ENCODE results near the gene ZNRF2.

DNA sequence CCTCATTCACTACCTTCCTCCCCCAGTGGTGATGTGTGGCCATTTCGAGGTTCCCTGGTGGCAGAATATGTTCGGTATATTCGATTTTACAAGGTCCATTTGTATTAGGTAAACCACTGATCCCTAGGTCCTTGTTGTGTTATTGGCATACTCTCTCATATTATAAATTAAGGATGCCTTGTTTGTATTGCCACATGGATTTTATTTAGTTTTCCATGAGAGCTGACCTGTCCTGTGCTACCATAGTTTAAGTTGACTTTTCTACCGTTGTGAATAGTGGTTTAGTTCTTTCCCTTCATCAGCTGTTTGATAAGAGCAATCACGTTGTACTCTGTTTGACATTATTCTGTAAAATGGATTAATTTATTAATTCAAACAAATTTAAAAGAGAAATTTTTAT is 29.4 kb downstream of the ZNRF2 start:
- TF ChIP-seq EZH2 (IDR thresholded peaks at IDR 0.05; ENCODE audit: low read length) = no peak
- TF ChIP-seq, protein P1, sequence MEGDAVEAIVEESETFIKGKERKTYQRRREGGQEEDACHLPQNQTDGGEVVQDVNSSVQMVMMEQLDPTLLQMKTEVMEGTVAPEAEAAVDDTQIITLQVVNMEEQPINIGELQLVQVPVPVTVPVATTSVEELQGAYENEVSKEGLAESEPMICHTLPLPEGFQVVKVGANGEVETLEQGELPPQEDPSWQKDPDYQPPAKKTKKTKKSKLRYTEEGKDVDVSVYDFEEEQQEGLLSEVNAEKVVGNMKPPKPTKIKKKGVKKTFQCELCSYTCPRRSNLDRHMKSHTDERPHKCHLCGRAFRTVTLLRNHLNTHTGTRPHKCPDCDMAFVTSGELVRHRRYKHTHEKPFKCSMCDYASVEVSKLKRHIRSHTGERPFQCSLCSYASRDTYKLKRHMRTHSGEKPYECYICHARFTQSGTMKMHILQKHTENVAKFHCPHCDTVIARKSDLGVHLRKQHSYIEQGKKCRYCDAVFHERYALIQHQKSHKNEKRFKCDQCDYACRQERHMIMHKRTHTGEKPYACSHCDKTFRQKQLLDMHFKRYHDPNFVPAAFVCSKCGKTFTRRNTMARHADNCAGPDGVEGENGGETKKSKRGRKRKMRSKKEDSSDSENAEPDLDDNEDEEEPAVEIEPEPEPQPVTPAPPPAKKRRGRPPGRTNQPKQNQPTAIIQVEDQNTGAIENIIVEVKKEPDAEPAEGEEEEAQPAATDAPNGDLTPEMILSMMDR (optimal IDR thresholded peaks at IDR 0.05 in 1 of 3, IDR thresholded peaks at IDR 0.05 in 1 of 3, conservative IDR thresholded peaks at IDR 0.05 in 1 of 3; ENCODE audit: extremely low read depth in 1 of 3, insufficient read depth in 2 of 3, low read length in 3 of 3) = no peak
